HFFc6 (cell line): ENCODE measurements around the gene RPL36AL. TPM values are rescaled to one million over a fixed set of nuclear protein-coding genes. Genes with fewer than 3 reads are reported as not detected.

Experiments used
- DNase-seq: peaks from one replicate; pipeline ENCODE4 v3.0.0-alpha.2; 2018
- H3K27ac Mint-ChIP-seq: 2 replicates; pipeline ENCODE4 v1.8.0; 2020; ENCODE audit warnings: mild to moderate bottlenecking, mixed read lengths
- H3K27me3 Mint-ChIP-seq: 2 replicates; pipeline ENCODE4 v1.8.0; 2021; ENCODE audit warnings: mild to moderate bottlenecking, moderate library complexity, mixed read lengths; ENCODE audit not compliant: insufficient read depth
- H3K36me3 Mint-ChIP-seq: 2 replicates; pipeline ENCODE4 v1.8.0; 2021; ENCODE audit warnings: low read depth, mixed read lengths
- H3K4me1 Mint-ChIP-seq: 2 replicates; pipeline ENCODE4 v1.8.0; 2020; ENCODE audit warnings: low read depth, mixed read lengths
- H3K4me3 Mint-ChIP-seq: 2 replicates; pipeline ENCODE4 v1.8.0; 2020; ENCODE audit warnings: mild to moderate bottlenecking, moderate library complexity, mixed read lengths
- H3K9me3 Mint-ChIP-seq: 2 replicates; pipeline ENCODE4 v1.8.0; 2020; ENCODE audit warnings: mild to moderate bottlenecking, mixed read lengths
- total RNA-seq, 6 experiments: library from RNA; stranded (reverse); fragmentation: NEBNext Ultra II Directional; extraction: Animal tissue kit (Norgen Biotek cat#: 25700); gene quantifications; 2 replicates in 1 of 6; 3 replicates in 5 of 6; pipeline ENCODE4 v1.2.3, GENCODE V29; 2021
- TF ChIP-seq, protein P1 (sequence below): fragments of 200-600 bp; sonication (generic); IDR thresholded peaks from 2 replicates; pipeline ENCODE4 v1.5.0; 2021; ENCODE audit warnings: antibody characterized with exemption, mild to moderate bottlenecking

The RPL36AL gene
- total RNA-seq, 6 experiments from 2014 or later = 170 to 254 (median 211) TPM

DNA sequence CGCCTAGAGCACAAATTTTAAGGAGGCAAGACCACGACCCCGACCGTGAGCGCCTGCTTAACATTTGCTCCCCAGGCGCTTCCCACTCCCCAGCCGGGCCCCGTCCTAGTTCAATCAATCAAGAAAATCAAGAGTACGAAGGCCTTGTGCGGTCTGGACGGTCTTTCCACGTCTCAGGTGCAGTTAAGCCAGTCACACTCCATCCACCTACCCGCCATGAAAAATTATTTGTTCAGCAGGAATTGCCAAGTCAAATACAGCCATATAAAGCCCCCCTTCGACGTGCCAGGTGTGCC lies 22.3 kb downstream of the RPL36AL start:
- peaks cover 52% of the 10 kb centered on the region for H3K4me1 Mint-ChIP-seq
- H3K36me3 Mint-ChIP-seq = no peaks in the 10 kb centered on the region; the same call in 1 of the 2 replicates
- peak overlapping the region; percentile 97 for H3K4me3 Mint-ChIP-seq
- no peaks in the 10 kb centered on the region; the same call in 1 of the 2 replicates for H3K27me3 Mint-ChIP-seq
- no peaks in the 10 kb centered on the region for H3K9me3 Mint-ChIP-seq
- TF ChIP-seq, protein P1, sequence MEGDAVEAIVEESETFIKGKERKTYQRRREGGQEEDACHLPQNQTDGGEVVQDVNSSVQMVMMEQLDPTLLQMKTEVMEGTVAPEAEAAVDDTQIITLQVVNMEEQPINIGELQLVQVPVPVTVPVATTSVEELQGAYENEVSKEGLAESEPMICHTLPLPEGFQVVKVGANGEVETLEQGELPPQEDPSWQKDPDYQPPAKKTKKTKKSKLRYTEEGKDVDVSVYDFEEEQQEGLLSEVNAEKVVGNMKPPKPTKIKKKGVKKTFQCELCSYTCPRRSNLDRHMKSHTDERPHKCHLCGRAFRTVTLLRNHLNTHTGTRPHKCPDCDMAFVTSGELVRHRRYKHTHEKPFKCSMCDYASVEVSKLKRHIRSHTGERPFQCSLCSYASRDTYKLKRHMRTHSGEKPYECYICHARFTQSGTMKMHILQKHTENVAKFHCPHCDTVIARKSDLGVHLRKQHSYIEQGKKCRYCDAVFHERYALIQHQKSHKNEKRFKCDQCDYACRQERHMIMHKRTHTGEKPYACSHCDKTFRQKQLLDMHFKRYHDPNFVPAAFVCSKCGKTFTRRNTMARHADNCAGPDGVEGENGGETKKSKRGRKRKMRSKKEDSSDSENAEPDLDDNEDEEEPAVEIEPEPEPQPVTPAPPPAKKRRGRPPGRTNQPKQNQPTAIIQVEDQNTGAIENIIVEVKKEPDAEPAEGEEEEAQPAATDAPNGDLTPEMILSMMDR = no peak
- no peak for DNase-seq
- peak overlapping the region; percentile 95 for H3K27ac Mint-ChIP-seq

DNA sequence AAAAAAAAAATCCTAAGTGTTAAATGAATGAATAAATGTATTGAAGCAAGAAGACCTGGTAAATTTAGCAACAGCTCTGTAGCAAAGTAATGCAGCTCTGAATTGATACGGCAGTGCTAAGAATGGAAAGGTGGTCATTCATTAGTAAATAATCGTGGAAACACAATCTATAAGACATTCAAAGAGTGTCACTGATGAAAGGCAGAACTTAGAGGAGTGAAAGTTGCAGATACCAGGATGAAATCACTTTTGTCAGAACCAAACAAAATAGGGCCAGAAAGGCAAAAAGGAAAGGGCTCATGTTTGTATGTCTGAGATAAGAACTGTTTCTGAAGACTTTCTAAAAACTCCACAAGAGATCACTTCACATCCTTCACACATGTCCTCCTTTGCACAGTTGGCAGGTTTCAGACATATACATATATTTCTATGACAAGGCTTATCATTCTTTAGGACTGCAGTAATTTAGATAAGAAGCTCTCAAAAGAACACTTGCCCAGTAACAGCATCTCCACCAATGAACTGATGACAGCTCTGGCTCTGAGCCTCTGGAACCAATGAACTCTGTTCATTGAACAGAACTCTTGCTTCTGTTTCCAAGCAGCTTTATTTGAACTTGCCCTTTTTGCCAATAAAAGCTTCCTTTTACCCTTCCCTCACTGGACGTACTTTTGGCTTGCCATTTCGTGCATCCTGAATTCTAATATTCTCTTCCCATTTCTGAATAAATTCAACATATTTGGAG lies 25.9 kb downstream of the RPL36AL start:
- peak overlapping the region; percentile 29; the same call in 1 of the 2 replicates for H3K27ac Mint-ChIP-seq
- TF ChIP-seq, protein P1 = no peak
- H3K4me3 Mint-ChIP-seq = 0 out of 2 replicates have a peak overlapping the region, but pooled peaks have one; percentile 15
- peaks cover 42% of the 10 kb centered on the region for H3K4me1 Mint-ChIP-seq
- DNase-seq = peak; percentile 46
- H3K27me3 Mint-ChIP-seq = no peaks in the 10 kb centered on the region; the same call in 1 of the 2 replicates
- H3K9me3 Mint-ChIP-seq = no peaks in the 10 kb centered on the region
- no peaks in the 10 kb centered on the region for H3K36me3 Mint-ChIP-seq

GRCh38 chr14:49593016-49593415 lies 27.4 kb downstream of the RPL36AL start:
- Mint-ChIP-seq H3K9me3 (no peaks in the 10 kb centered on the region), H3K27me3 (no peaks in the 10 kb centered on the region; the same call in 1 of the 2 replicates), H3K27ac (peak overlapping the region; percentile 56; the same call in 1 of the 2 replicates), H3K4me1 (peaks cover 42% of the 10 kb centered on the region), H3K36me3 (no peaks in the 10 kb centered on the region), H3K4me3 (peak overlapping the region; percentile 67)
- TF ChIP-seq, protein P1 = no peak
- peak; percentile 37 for DNase-seq

DNA sequence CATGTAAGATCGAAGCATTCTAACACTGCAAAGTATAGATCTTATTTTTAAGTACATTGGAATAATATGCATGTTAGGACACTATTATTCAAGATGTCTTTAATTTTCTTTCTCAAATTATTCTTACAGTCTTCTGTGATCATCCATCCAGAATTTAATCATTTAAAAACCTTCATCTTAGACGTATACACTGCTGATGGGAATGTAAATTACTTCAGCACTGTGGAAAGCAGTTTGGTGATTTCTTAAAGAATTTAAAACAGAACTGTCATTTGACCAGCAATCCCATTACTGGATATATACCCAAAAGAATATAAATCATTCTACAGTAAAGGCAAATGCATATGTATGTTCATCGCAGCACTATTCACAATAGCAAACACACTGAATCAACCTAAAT lies 31.0 kb downstream of the RPL36AL start:
- Mint-ChIP-seq H3K9me3 (peaks cover 17% of the 10 kb centered on the region), H3K36me3 (peaks cover 19% of the 10 kb centered on the region), H3K27ac (no peak overlapping the region), H3K4me1 (peaks cover 31% of the 10 kb centered on the region), H3K4me3 (no peak overlapping the region), H3K27me3 (peaks cover 11% of the 10 kb centered on the region)
- no peak for DNase-seq
- TF ChIP-seq, protein P1 = no peak

DNA sequence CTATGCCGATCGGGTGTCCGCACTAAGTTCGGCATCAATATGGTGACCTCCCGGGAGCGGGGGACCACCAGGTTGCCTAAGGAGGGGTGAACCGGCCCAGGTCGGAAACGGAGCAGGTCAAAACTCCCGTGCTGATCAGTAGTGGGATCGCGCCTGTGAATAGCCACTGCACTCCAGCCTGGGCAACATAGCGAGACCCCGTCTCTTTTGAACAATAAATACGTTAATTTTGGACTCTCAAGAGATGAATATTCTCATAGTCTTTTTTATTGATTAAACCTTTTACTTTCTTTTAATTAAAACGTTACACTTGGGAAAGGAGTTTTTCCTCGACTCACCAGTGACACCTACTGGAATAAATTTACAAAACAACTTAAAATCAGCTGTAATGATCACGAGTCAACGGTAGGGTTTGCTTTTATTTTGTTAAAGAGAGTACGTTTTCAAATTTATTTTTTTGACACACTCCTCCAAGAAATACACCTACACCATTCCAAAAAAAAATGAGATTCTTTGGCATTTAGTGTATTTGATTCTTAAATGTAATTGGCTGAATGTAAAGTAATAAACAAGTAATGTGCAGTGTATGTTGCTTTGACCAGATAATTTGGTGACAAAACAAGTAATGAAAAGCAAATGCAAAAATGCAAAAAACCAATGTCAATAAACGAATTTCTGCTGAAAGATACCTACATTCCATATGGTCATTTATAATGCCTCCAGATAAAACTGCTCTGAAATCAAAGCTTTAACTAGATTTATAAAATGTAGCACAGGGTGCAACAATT lies 33.6 kb downstream of the RPL36AL start:
- Mint-ChIP-seq H3K9me3 (peaks cover 17% of the 10 kb centered on the region), H3K4me1 (peaks cover 39% of the 10 kb centered on the region), H3K4me3 (peak overlapping the region; percentile 93), H3K27ac (peak overlapping the region; percentile 97), H3K27me3 (peaks cover 16% of the 10 kb centered on the region), H3K36me3 (peaks cover 43% of the 10 kb centered on the region)
- TF ChIP-seq, protein P1 = peak; percentile 93
- peak; percentile 86 for DNase-seq
